HG02943 (cell line): Measurements from ENCODE around the gene CTU2.

Experiments
- ATAC-seq: cut with Tn5 transposase; IDR thresholded peaks from one replicate; pipeline ENCODE4 v1.9.1; 2021; ENCODE audit warnings: mild to moderate bottlenecking, low read depth, moderate library complexity; ENCODE audit not compliant: unreplicated experiment

CTU2 gene

GRCh38 chr16:88726408-88726749, 20.1 kb downstream of the CTU2 start:
- ATAC-seq = no peak

GRCh38 chr16:88726981-88727380, 20.7 kb downstream of the CTU2 start:
- ATAC-seq = no peak

GRCh38 chr16:88727871-88728270, 21.6 kb downstream of the CTU2 start:
- ATAC-seq = no peak

- ATAC-seq = no peak
These were observed 24.6 kb downstream of the CTU2 start for GRCh38 chr16:88730632-88731607.

- ATAC-seq = no peak
These were observed 25.4 kb downstream of the CTU2 start for GRCh38 chr16:88731699-88732098.

- no peak for ATAC-seq
These were observed 26.1 kb downstream of the CTU2 start for GRCh38 chr16:88732172-88732960.

GRCh38 chr16:88732961-88733294, 26.6 kb downstream of the CTU2 start:
- no peak for ATAC-seq

- no peak for ATAC-seq
These were observed 27.5 kb downstream of the CTU2 start for GRCh38 chr16:88733630-88734360.

- ATAC-seq = no peak
These were observed 28.0 kb downstream of the CTU2 start for GRCh38 chr16:88734361-88734728.

GRCh38 chr16:88735121-88735520, 28.8 kb downstream of the CTU2 start:
- ATAC-seq = no peak

- no peak for ATAC-seq
These were observed 29.3 kb downstream of the CTU2 start for GRCh38 chr16:88735616-88736015.

- no peak for ATAC-seq
These were observed 29.8 kb downstream of the CTU2 start for GRCh38 chr16:88736088-88736487.

- ATAC-seq = no peak
These were observed 30.2 kb downstream of the CTU2 start for GRCh38 chr16:88736496-88736895.

- ATAC-seq = no peak
These were observed 31.2 kb downstream of the CTU2 start for GRCh38 chr16:88737298-88738150.

GRCh38 chr16:88738151-88739084, 32.1 kb downstream of the CTU2 start:
- ATAC-seq = no peak

- ATAC-seq = no peak
These were observed 33.1 kb downstream of the CTU2 start for GRCh38 chr16:88739139-88739976.

- no peak for ATAC-seq
These were observed 33.8 kb downstream of the CTU2 start for GRCh38 chr16:88739977-88740726.

GRCh38 chr16:88740727-88741055, 34.4 kb downstream of the CTU2 start:
- ATAC-seq = no peak
